NCI-H2081 (cell line): ENCODE data around the gene TMEM273.

Experiments used
- DNase-seq, 2 experiments: peaks; one replicate each; lab custom pipeline; 2025; lab: John Stamatoyannopoulos, UW

Gene TMEM273

GRCh38 chr10:49115015-49115795, 73.0 kb downstream of the TMEM273 start, which contains the start of gene VSTM4:
TSS of gene VSTM4 (minus strand) at chr10:49115522. CDS start at chr10:49115485, 37 bp downstream.
- DNase-seq = peak in 1 of 2 experiments; percentile 14

GRCh38 chr10:49114718-49115014, 73.5 kb downstream of the TMEM273 start:
- DNase-seq = no peak

GRCh38 chr10:49113741-49114141, 74.5 kb downstream of the TMEM273 start:
- no peak for DNase-seq

GRCh38 chr10:49112851-49113250, 75.3 kb downstream of the TMEM273 start:
- no peak for DNase-seq

GRCh38 chr10:49112098-49112497, 76.1 kb downstream of the TMEM273 start:
- no peak for DNase-seq

- DNase-seq = no peak
Observed at GRCh38 chr10:49111320-49111698, 76.9 kb downstream of the TMEM273 start.

- DNase-seq = no peak
Observed at GRCh38 chr10:49110684-49111319, 77.4 kb downstream of the TMEM273 start.

GRCh38 chr10:49109669-49110340, 78.4 kb downstream of the TMEM273 start:
- DNase-seq = no peak

- no peak for DNase-seq
Observed at GRCh38 chr10:49108656-49109055, 79.5 kb downstream of the TMEM273 start.

- DNase-seq = no peak
Observed at GRCh38 chr10:49107887-49108267, 80.3 kb downstream of the TMEM273 start.

GRCh38 chr10:49107111-49107886, 80.9 kb downstream of the TMEM273 start:
- DNase-seq = no peak

- no peak for DNase-seq
Observed at GRCh38 chr10:49106451-49106850, 81.7 kb downstream of the TMEM273 start.

GRCh38 chr10:49105076-49105475, 83.1 kb downstream of the TMEM273 start:
- no peak for DNase-seq
